Measurements from ENCODE around the gene PDZD2. TPM values are rescaled to one million over a fixed set of nuclear protein-coding genes. Genes with fewer than 3 reads are reported as not detected.

The PDZD2 gene
- total and polyA plus RNA-seq, 2 donors (not counting 3 experiments of a cell fraction or from before 2014, with no cell fraction given): 0.66 to 6.9 TPM

GRCh38 chr5:32090755-32091128, 451.8 kb downstream of the PDZD2 start:
- no peaks in the 10 kb centered on the region for H4K20me1 ChIP-seq (replicated peaks; ENCODE audit: control insufficient read depth, extremely low read depth, insufficient read depth, low read length)
- H3K27ac ChIP-seq (ENCODE audit: insufficient read depth, low read depth, low read length): no peak overlapping the region
- H3K9ac ChIP-seq (replicated peaks; ENCODE audit: extremely low read depth, insufficient read depth, low read length): no peak overlapping the region
- no peaks in the 10 kb centered on the region for H3K36me3 ChIP-seq (ENCODE audit: control insufficient read depth in 2 of 2, extremely low read depth in 1 of 2, insufficient read depth in 2 of 2, low read length in 2 of 2)
- H3K9me1 ChIP-seq (replicated peaks; ENCODE audit: control insufficient read depth, extremely low read depth, insufficient read depth, low read length): no peaks in the 10 kb centered on the region
- no peak overlapping the region for H3K4me3 ChIP-seq (replicated peaks in 1 of 3; ENCODE audit: insufficient read depth in 1 of 3, low read depth in 1 of 3, low read length in 3 of 3)
- ChIA-PET CTCF (interaction anchor here (1.3 to 1.6 kb wide), 2 partner anchors 14 to 265 kb away, joined by 5 to 6 read pairs; no protein-coding TSS in a partner anchor), POLR2A (no interaction called here)
- TF ChIP-seq MAX (IDR thresholded peaks at IDR 0.05; ENCODE audit: insufficient read depth, insufficient read length) (no peak), GATA2 (IDR thresholded peaks at IDR 0.05; ENCODE audit: insufficient read depth, insufficient read length, low read depth, low read length) (no peak), JUN (IDR thresholded peaks at IDR 0.05; ENCODE audit: borderline replicate concordance, insufficient read depth, insufficient read length, low read depth) (no peak), FOS (IDR thresholded peaks at IDR 0.05; ENCODE audit: borderline replicate concordance, insufficient read depth, low read length) (no peak), POLR2AphosphoS5 (IDR thresholded peaks at IDR 0.05; ENCODE audit: insufficient read depth, low read depth, low read length) (no peak), CTCF (IDR thresholded peaks at IDR 0.05; ENCODE audit: extremely low read depth in 1 of 2, insufficient read depth in 1 of 2, low read depth in 1 of 2, low read length in 2 of 2) (no peak)
- no TSS peak for BruUV-seq (replicated peaks)
- intact Hi-C loops (cut with micrococcal nuclease) (loop anchor here (5.0 kb wide), 1 partner anchor 58 kb away; no protein-coding TSS in a partner anchor), dilution Hi-C loops (cut with MboI; ENCODE audit: extremely low pct_ligation_motif_present, low sequenced_read_pairs) (no loop called here)
- no peaks in the 10 kb centered on the region for H3K9me3 ChIP-seq (replicated peaks; ENCODE audit: control insufficient read depth, insufficient read depth, low read length)
- no peak for DNase-seq (ENCODE audit: low read depth, low spot score)
- no peak overlapping the region for H3K4me2 ChIP-seq (ENCODE audit: insufficient read depth, low read length)
- no peak overlapping the region for H2AFZ ChIP-seq (ENCODE audit: low read depth, low read length)
- no peaks in the 10 kb centered on the region for H3K4me1 ChIP-seq (ENCODE audit: control insufficient read depth, extremely low read depth, insufficient read depth, low read length)
- H3K79me2 ChIP-seq (ENCODE audit: control insufficient read depth, insufficient read depth, low read length): no peaks in the 10 kb centered on the region
- H3K27me3 ChIP-seq (ENCODE audit: control insufficient read depth in 2 of 2, insufficient read depth in 2 of 2, low read length in 2 of 2): no peaks in the 10 kb centered on the region
- no peak for FAIRE-seq

Data from endothelial cell of umbilical vein (primary cell).